GOT3 (cell line): ENCODE data around the gene WSB1.

Experiments used
- DNase-seq: peaks from one replicate; lab custom pipeline; 2025; ENCODE audit warnings: mixed read lengths; lab: John Stamatoyannopoulos, UW

Gene WSB1

DNA sequence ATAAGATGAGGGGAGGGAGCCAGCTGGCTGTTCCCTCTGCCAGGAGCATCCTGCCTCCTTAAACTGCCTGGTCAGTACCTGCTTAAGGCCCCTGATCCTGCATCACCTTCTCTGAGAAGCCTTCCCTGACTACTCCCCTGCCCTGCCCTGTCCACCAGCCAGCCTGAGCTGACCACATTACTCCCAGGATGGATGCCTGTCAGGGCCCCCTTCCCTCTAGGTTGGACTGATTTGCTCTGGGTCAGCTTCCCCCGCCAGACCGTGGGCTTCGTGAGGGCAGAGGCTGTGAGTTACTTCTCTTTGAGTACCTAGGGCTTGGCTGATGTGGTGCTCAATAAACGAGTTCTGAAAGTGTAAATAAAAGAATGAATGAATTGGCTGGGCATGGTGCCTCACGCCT, 63.3 kb downstream of the WSB1 start:
- no peak for DNase-seq

DNA sequence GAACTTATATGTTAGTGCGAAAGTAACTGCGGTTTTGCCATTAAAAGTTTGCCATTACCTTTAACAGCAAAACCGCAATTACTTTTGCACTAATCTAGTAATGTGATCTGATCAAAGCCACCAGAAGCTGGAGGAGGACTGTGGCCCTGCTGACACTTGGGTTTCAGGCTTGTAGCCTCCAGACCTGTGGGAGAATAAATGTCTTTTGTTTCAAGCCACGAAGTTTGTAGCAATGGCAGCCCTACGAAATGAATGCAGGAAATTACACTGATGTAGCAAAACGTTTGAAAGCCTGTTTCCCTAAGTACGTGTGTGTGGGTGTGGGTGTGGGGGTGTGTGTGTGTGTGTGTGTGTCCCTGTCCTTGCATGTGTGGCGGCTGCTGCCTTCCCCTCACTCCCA, 66.6 kb downstream of the WSB1 start:
- DNase-seq = no peak

DNA sequence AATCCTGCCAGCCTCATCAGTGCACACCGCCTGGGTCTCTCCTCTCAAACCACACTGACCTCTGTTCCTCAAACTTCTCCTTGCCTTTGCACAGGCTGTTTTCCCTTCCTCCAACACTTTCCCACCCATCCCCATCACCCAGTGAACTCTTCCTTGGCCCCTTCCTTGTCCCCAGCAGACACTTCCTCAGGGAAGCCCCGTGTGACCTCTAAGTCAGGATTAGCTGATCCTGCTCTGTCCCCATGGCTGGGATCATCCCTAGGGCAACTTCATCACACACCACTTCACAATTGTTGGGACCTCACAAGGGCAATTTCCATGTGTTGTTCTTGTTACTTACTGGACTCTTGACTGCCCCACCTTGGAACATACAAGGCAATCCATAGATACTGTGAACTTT, 67.8 kb downstream of the WSB1 start:
- DNase-seq = no peak

DNA sequence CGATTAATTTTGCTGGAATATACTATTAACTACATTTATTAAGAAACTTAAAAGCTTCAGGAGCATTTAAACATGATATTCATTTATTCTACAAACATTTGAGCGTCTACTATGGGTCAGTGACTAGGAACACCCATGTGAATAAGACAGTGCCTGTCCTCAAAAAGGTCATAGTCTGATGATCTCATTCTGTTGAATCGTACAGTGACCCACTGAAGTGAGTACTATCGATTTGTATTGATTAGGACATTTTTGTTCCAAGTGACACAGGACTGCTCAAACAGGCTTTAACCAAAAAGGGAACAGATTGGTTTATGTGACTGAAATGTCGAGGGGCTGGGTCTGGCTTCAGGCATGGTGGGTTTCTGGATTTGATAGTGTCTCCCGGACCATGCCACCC, 68.6 kb downstream of the WSB1 start:
- DNase-seq = no peak

DNA sequence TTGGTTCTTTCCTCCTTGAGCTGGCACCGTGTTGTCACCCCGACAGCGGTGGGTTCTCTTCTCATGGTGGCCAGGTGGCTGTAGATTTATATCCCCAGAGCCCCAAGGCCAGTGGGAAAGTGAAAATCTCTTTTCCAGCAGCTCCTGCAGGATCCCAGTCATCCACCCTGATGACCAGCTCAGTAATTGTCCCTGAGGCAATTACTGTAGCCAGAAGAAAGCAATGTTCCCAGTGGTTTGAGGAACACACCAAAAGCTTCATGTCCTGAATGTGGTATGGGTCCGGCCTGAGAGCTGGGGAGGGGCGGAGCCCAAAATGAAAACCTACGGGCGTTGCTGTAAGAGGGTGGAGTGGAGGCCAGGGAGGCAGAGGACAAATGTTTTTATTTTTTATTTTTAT, 69.0 kb downstream of the WSB1 start:
- DNase-seq = no peak

DNA sequence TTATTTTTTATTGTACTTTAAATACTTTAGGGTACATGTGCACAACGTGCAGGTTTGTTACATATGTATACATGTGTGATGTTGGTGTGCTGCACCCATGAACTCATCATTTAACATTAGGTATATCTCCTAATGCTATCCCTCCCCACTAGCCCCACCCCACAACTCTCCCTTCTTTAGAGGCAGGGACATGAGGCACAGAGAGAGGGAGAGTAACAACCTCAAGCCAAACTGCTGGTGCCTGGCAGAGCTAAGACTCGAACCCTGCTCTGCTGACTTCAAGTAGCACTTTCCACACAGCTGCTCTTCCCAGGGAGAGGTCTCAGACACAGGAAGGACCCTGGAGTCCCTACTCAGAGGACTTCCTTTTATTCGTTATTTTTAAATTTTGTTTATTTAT, 69.4 kb downstream of the WSB1 start:
- no peak for DNase-seq
